Esophagus muscularis mucosa (tissue), 4 donors: Measurements from ENCODE around the gene BTBD16. TPM values are rescaled to one million over a fixed set of nuclear protein-coding genes. Genes with fewer than 3 reads are reported as not detected.

Experiments used
- DNase-seq: peaks from one replicate; pipeline ENCODE4 v3.0.0-alpha.2; 2017; ENCODE audit errors: extremely low spot score
- H3K27ac ChIP-seq, 4 donors: fragments of 200-600 bp; sonication (generic); replicated peaks in 1 of 4; 1 replicate in 3 of 4; 2 replicates in 1 of 4; pipeline ENCODE4 v1.5.1; 2016 to 2019; ENCODE audit warnings: mild to moderate bottlenecking in 1 of 4
- H3K27me3 ChIP-seq, 4 donors: fragments of 200-600 bp; sonication (generic); one replicate each; pipeline versions ENCODE4 v1.5.1 to v1.6.0; 2016 to 2019
- H3K36me3 ChIP-seq, 4 donors: fragments of 200-600 bp; sonication (generic); one replicate each; pipeline ENCODE4 v1.5.1; 2016 to 2019
- H3K4me1 ChIP-seq, 4 donors: fragments of 200-600 bp; sonication (generic); one replicate each; pipeline ENCODE4 v1.5.1; 2016 to 2019
- H3K4me3 ChIP-seq, 4 donors: fragments of 200-600 bp; sonication (generic); 1 replicate in 2 of 4; 2 replicates in 2 of 4; pipeline ENCODE4 v1.5.1; 2016 to 2019; ENCODE audit warnings: mild to moderate bottlenecking in 4 of 4, moderate library complexity in 1 of 4
- H3K9me3 ChIP-seq, 4 donors: fragments of 200-600 bp; sonication (generic); 1 replicate in 3 of 4; 2 replicates in 1 of 4; pipeline ENCODE4 v1.5.1; 2016 to 2019
- EP300 ChIP-seq: sonication (generic); formaldehyde crosslinking; IDR thresholded peaks from one replicate; pipeline ENCODE4 v1.6.1; 2017; ENCODE audit warnings: antibody characterized with exemption
- POLR2A ChIP-seq: fragments of 450-650 bp; IDR thresholded peaks from one replicate; pipeline ENCODE4 v1.6.1; 2017; ENCODE audit warnings: antibody characterized with exemption, moderate library complexity, mild to moderate bottlenecking, low read depth
- POLR2AphosphoS5 ChIP-seq, 2 donors: sonication (generic); formaldehyde crosslinking; IDR thresholded peaks; one replicate each; pipeline ENCODE4 v1.6.1; 2017; ENCODE audit warnings: antibody characterized with exemption in 2 of 2
- WGBS: methylation state at CpG from one replicate; pipeline ENCODE4 v1.1.5; 2018; 5-methylcytosine and 5-hydroxymethylcytosine counted together
- intact Hi-C: fragments of 100-400 bp; cut with DNase I; formaldehyde crosslinking; loops from one replicate; pipeline ENCODE4 v1.15.1; 2023
- total RNA-seq, 4 donors: library from RNA; depleted of rRNA; stranded (reverse); fragments of >200 nt; gene quantifications; one replicate each; pipeline versions ENCODE4 v1.1.0 to v1.2.1, GENCODE V29; 2016
- TF ChIP-seq, protein P1 (sequence below), 3 experiments: fragments of 200-600 bp in 2 of 3; fragments of 450-650 bp in 1 of 3; sonication (generic) in 2 of 3; IDR thresholded peaks; one replicate each; pipeline ENCODE4 v1.5.1; 2017 to 2019; ENCODE audit warnings: antibody characterized with exemption in 3 of 3, mild to moderate bottlenecking in 2 of 3, moderate library complexity in 1 of 3

The BTBD16 gene
- total RNA-seq, 4 donors from 2014 or later, result 0.29 TPM; not detected in 3

DNA sequence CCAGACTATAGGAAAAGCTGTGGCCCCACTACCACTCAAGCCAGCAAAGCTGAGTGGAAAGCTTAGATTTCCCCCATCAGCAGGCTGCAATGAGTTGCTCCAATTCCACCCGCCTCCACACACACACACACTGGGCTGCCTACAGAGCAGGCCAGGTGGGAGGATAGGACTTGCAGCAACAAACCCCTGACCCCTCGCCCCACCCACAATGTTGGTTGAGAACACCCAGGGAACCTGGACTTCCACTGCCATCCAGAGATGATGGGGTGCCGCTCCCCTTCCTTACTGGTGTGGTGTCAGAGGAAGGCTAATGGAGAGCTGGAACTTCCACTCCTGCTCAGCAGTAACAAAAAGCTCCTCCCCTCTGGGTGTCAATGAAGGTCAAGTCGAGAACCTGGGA lies 86.6 kb downstream of the BTBD16 start:
- no peak for DNase-seq
- 88% methylated on average over 2 of the region's 4 CpGs for WGBS
- peaks cover 0 to 5% (median 0%) of the 10 kb centered on the region in 4 donors for H3K9me3 ChIP-seq
- intact Hi-C loops, result no loop called here
- no peak overlapping the region for H3K4me3 ChIP-seq
- TF ChIP-seq, protein P1, sequence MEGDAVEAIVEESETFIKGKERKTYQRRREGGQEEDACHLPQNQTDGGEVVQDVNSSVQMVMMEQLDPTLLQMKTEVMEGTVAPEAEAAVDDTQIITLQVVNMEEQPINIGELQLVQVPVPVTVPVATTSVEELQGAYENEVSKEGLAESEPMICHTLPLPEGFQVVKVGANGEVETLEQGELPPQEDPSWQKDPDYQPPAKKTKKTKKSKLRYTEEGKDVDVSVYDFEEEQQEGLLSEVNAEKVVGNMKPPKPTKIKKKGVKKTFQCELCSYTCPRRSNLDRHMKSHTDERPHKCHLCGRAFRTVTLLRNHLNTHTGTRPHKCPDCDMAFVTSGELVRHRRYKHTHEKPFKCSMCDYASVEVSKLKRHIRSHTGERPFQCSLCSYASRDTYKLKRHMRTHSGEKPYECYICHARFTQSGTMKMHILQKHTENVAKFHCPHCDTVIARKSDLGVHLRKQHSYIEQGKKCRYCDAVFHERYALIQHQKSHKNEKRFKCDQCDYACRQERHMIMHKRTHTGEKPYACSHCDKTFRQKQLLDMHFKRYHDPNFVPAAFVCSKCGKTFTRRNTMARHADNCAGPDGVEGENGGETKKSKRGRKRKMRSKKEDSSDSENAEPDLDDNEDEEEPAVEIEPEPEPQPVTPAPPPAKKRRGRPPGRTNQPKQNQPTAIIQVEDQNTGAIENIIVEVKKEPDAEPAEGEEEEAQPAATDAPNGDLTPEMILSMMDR (IDR thresholded peaks at IDR 0.05), result no peak
- no peak for TF ChIP-seq EP300
- no peak for TF ChIP-seq POLR2AphosphoS5 (IDR thresholded peaks at IDR 0.05)
- no peak for TF ChIP-seq POLR2A
- no peaks in the 10 kb centered on the region for H3K36me3 ChIP-seq
- no peaks in the 10 kb centered on the region for H3K4me1 ChIP-seq
- H3K27me3 ChIP-seq, result no peaks in the 10 kb centered on the region
- no peak overlapping the region for H3K27ac ChIP-seq

DNA sequence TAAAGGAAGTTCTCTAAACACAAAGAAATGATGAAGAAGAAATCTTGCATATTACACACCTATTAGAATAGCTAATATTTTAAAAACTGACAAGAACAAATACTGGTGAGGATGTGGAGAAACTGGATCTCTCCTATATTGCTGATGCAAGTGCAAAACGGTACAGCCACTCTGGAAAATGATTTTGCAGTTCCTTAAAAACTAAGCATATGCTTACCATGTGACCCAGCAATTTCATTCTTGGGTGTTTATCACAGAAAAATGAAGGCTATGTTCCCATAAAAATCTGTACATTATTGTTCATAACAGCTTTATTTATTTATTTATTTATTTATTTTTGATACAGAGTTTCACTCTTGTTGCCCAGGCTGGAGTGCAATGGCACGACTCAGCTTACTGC lies 88.5 kb downstream of the BTBD16 start:
- Histone ChIP-seq H3K36me3 (no peaks in the 10 kb centered on the region), H3K27me3 (no peaks in the 10 kb centered on the region), H3K4me3 (no peak overlapping the region), H3K4me1 (peaks cover 0 to 14% (median 13%) of the 10 kb centered on the region in 4 donors), H3K27ac (no peak overlapping the region), H3K9me3 (peaks cover 0 to 5% (median 0%) of the 10 kb centered on the region in 4 donors)
- TF ChIP-seq, protein P1 (IDR thresholded peaks at IDR 0.05), result no peak
- no peak for TF ChIP-seq POLR2A
- TF ChIP-seq EP300, result no peak
- TF ChIP-seq POLR2AphosphoS5 (IDR thresholded peaks at IDR 0.05), result no peak
- intact Hi-C loops, result no loop called here
- DNase-seq, result no peak
- 88% methylated on average over 2 of the region's 2 CpGs for WGBS

DNA sequence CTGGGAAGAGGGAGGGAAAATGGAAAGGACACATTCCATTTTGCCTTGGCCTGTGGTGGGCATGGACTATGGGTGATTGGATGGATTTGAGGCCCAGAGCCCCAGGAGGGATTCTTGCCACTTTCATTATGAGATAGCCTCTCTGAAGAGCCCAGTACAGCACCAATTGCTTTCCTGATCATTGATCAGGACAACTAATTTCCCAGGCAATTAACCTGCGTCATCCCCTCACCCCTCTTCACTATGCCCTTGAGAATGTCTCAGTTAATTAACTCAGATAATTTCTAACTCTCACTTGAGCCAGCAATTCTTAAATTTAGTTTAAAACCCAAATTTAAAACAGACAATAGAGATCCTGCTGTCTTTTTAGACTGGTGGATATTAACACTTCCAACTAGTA lies 90.0 kb downstream of the BTBD16 start:
- no peak overlapping the region for H3K27ac ChIP-seq
- DNase-seq, result no peak
- no peak overlapping the region for H3K4me3 ChIP-seq
- H3K9me3 ChIP-seq, result peaks cover 0 to 5% (median 0%) of the 10 kb centered on the region in 4 donors
- TF ChIP-seq POLR2AphosphoS5 (IDR thresholded peaks at IDR 0.05), result no peak
- TF ChIP-seq, protein P1 (IDR thresholded peaks at IDR 0.05), result no peak
- no peak for TF ChIP-seq POLR2A
- no peak for TF ChIP-seq EP300
- intact Hi-C loops, result no loop called here
- H3K4me1 ChIP-seq, result peaks cover 0 to 18% (median 17%) of the 10 kb centered on the region in 4 donors
- H3K36me3 ChIP-seq, result no peaks in the 10 kb centered on the region
- WGBS, result 100% methylated on average over 1 of the region's 1 CpG
- no peaks in the 10 kb centered on the region for H3K27me3 ChIP-seq

DNA sequence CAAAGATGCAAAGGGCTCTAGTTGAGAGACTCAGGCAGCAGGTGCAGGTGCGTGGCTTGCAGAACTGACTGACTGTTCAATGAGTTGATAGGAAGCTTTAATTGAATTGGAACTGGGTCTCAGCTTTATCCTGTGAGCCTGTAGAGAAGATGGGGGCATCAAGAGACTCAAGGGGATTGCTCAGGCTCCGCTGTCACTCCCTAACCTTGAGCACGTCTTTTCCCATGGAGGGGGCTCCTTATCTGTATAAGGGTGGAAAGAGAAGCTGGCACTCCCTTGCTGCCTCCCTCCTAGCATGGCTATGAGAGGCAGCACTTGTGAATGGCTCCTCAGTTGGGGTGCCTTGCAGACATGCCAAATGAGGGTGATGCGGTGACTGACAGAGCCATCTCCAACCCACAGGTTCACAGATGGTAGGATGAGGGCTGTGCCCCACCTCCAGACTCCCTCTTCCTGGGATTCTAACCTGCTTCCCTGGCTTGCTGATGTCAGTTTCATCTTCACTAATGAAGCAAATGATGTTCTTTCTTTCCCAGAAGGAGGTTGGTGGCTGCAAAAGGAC lies 91.0 kb downstream of the BTBD16 start:
- Histone ChIP-seq H3K4me3 (no peak overlapping the region), H3K36me3 (no peaks in the 10 kb centered on the region), H3K4me1 (peaks cover 0 to 18% (median 17%) of the 10 kb centered on the region in 4 donors), H3K27ac (no peak overlapping the region), H3K27me3 (no peaks in the 10 kb centered on the region), H3K9me3 (peaks cover 0 to 5% (median under 1%) of the 10 kb centered on the region in 4 donors)
- intact Hi-C loops, result no loop called here
- 93% methylated on average over 4 of the region's 4 CpGs for WGBS
- TF ChIP-seq, protein P1 (IDR thresholded peaks at IDR 0.05), result no peak
- TF ChIP-seq EP300 (no peak), POLR2A (no peak), POLR2AphosphoS5 (IDR thresholded peaks at IDR 0.05) (no peak)
- peak; percentile 83 for DNase-seq

DNA sequence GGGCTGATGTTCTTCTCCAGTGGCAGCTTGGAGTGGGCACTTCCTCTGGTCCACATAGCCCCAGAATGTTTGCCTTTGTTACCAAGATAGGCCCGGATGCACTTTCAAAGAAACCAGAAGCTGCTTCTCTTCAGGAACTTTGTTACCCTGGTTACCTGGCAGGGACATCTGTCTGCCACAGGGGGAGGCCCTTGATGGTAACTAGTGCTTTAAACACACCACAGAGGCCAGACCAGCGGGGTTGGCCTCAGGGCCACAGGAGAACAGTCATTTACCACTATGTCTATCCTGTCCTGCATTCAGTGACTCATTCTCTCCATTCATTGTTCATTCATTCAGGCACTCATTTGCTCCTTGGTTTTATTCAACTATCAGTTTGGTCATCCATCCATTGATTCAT lies 91.5 kb downstream of the BTBD16 start:
- Histone ChIP-seq H3K4me3 (no peak overlapping the region), H3K4me1 (peaks cover 0 to 18% (median 17%) of the 10 kb centered on the region in 4 donors), H3K27ac (no peak overlapping the region), H3K36me3 (no peaks in the 10 kb centered on the region), H3K27me3 (no peaks in the 10 kb centered on the region), H3K9me3 (peaks cover 0 to 5% (median 2%) of the 10 kb centered on the region in 4 donors)
- intact Hi-C loops, result no loop called here
- WGBS, result 50% methylated on average over 2 of the region's 2 CpGs
- TF ChIP-seq POLR2A (no peak), EP300 (no peak), POLR2AphosphoS5 (IDR thresholded peaks at IDR 0.05) (no peak)
- TF ChIP-seq, protein P1 (IDR thresholded peaks at IDR 0.05), result no peak
- peak; percentile 53 for DNase-seq
